Measurements from ENCODE around the gene HOXA3. TPM values are rescaled to one million over a fixed set of nuclear protein-coding genes. Genes with fewer than 3 reads are reported as not detected.

Gene HOXA3
- total and polyA plus RNA-seq, 2 of the 13 experiments (the other 11 are each of a cell fraction or from before 2014, with no cell fraction given) = 2.9 to 4.6 TPM

GRCh38 chr7:27122077-27122910 lies 30.1 kb downstream of the HOXA3 start:
- Histone ChIP-seq H3K27me3 (ENCODE audit: control insufficient read depth in 1 of 2, insufficient read depth in 2 of 2, low read length in 2 of 2) (no peaks in the 10 kb centered on the region; a peak in 1 of 5 replicates), H4K20me1 (ENCODE audit: insufficient read depth, low read length) (peaks cover 13% of the 10 kb centered on the region), H3K79me2 (ENCODE audit: insufficient read depth, low read length) (peaks cover 56% of the 10 kb centered on the region), H3K4me2 (ENCODE audit: low read depth, low read length) (peak overlapping the region; percentile 87), H3K4me1 (ENCODE audit: insufficient read depth, low read length) (peaks cover 77% of the 10 kb centered on the region), H2AFZ (ENCODE audit: low read length) (no peak overlapping the region), H3K9ac (ENCODE audit: insufficient read depth, low read depth, low read length) (peak overlapping the region; percentile 88), H3K4me3 (replicated peaks in 1 of 3; ENCODE audit: insufficient read depth in 1 of 3, low read depth in 2 of 3, low read length in 3 of 3) (peak overlapping the region; percentile 82 to 95 (median 87)), H3K27ac (ENCODE audit: extremely low read length, insufficient read depth, low read length) (peak overlapping the region; percentile 96), H3K36me3 (replicated peaks in 1 of 2; ENCODE audit: control insufficient read depth in 1 of 2, insufficient read depth in 2 of 2, low read length in 2 of 2) (peaks cover 0 to 8% of the 10 kb centered on the region in 2 experiments; a peak in 2 of 5 replicates), H3K9me3 (ENCODE audit: low read length) (no peaks in the 10 kb centered on the region)
- peak; percentile 94 for DNase-seq (ENCODE audit: low spot score)
- in situ Hi-C loops (cut with HindIII; ENCODE audit: extremely low pct_ligation_motif_present, low pct_unique_long_range_greater_than_20kb) (no loop called here), intact Hi-C loops (cut with micrococcal nuclease; ENCODE audit: unreplicated experiment) (loop anchor here (1.0 kb wide), 1 partner anchor 8 kb away; the partner anchor contains the start of gene HOXA4)
- FAIRE-seq = peak; percentile 95
- peak; percentile 87 for ATAC-seq
- ChIA-PET CTCF (ENCODE audit: low intra/inter-chr PET ratio, low total read pairs) (no interaction called here), POLR2A (interaction anchor here (1.0 to 5.8 kb wide), 17 partner anchors 10 to 774 kb away, joined by 3 to 118 read pairs (median 6); partner anchors contain the start of genes HOXA1, HOXA4, HOXA5 and SKAP2)
- BruUV-seq (replicated peaks) = no TSS peak
- WGBS (ENCODE audit: low lambda C conversion rate) = 2% methylated on average over 28 of the region's 42 CpGs
- TF ChIP-seq SIN3A (IDR thresholded peaks at IDR 0.05; ENCODE audit: borderline replicate concordance, low read depth, low read length) (peak; percentile 45; the same call in 1 of the 2 replicates), ZBTB40 (IDR thresholded peaks at IDR 0.05) (no peak), ZBTB40 (CRISPR knock-in tag; IDR thresholded peaks at IDR 0.05) (0 out of 2 replicates have a peak, but pooled peaks have one; percentile 25), ZNF496 (CRISPR knock-in tag; IDR thresholded peaks at IDR 0.05; ENCODE audit: insufficient replicate concordance) (no peak), FOXO4 (CRISPR knock-in tag; conservative IDR thresholded peaks at IDR 0.05) (no peak), ARID2 (CRISPR knock-in tag; IDR thresholded peaks at IDR 0.05; ENCODE audit: borderline replicate concordance) (0 out of 2 replicates have a peak, but pooled peaks have one; percentile 34), ZNF674 (CRISPR knock-in tag; IDR thresholded peaks at IDR 0.05; ENCODE audit: low read depth) (no peak), DNMT1 (CRISPR knock-in tag; IDR thresholded peaks at IDR 0.05) (no peak), ZBTB44 (CRISPR knock-in tag; IDR thresholded peaks at IDR 0.05) (no peak), SSRP1 (CRISPR knock-in tag; IDR thresholded peaks at IDR 0.05) (peak; percentile 47; the same call in 1 of the 2 replicates)

Data from HepG2 (cell line).